NT2/D1 (cell line): Measurements from ENCODE around the gene MORN2.

Experiments used
- YY1 ChIP-seq: IDR thresholded peaks from 2 replicates; pipeline ENCODE4 v1.6.1; 2011; ENCODE audit not compliant: insufficient read length, insufficient read depth
- ZNF274 ChIP-seq: IDR thresholded peaks from 2 replicates; pipeline ENCODE4 v1.6.1; 2011; ENCODE audit warnings: mild to moderate bottlenecking, low read depth, low read length

- TF ChIP-seq ZNF274 (no peak), YY1 (no peak)
Observed at GRCh38 chr2:38835990-38836389, 39.8 kb upstream of the MORN2 start.
